HFFc6 (cell line): ENCODE measurements around the gene FGF14. TPM values are rescaled to one million over a fixed set of nuclear protein-coding genes. Genes with fewer than 3 reads are reported as not detected.

Experiments
- DNase-seq: peaks from one replicate; pipeline ENCODE4 v3.0.0-alpha.2; 2018
- H3K27ac Mint-ChIP-seq: 2 replicates; pipeline ENCODE4 v1.8.0; 2020; ENCODE audit warnings: mild to moderate bottlenecking, mixed read lengths
- H3K27me3 Mint-ChIP-seq: 2 replicates; pipeline ENCODE4 v1.8.0; 2021; ENCODE audit warnings: mild to moderate bottlenecking, moderate library complexity, mixed read lengths; ENCODE audit not compliant: insufficient read depth
- H3K36me3 Mint-ChIP-seq: 2 replicates; pipeline ENCODE4 v1.8.0; 2021; ENCODE audit warnings: low read depth, mixed read lengths
- H3K4me1 Mint-ChIP-seq: 2 replicates; pipeline ENCODE4 v1.8.0; 2020; ENCODE audit warnings: low read depth, mixed read lengths
- H3K4me3 Mint-ChIP-seq: 2 replicates; pipeline ENCODE4 v1.8.0; 2020; ENCODE audit warnings: mild to moderate bottlenecking, moderate library complexity, mixed read lengths
- H3K9me3 Mint-ChIP-seq: 2 replicates; pipeline ENCODE4 v1.8.0; 2020; ENCODE audit warnings: mild to moderate bottlenecking, mixed read lengths
- total RNA-seq, 6 experiments: library from RNA; stranded (reverse); fragmentation: NEBNext Ultra II Directional; extraction: Animal tissue kit (Norgen Biotek cat#: 25700); gene quantifications; 2 replicates in 1 of 6; 3 replicates in 5 of 6; pipeline ENCODE4 v1.2.3, GENCODE V29; 2021
- TF ChIP-seq, protein P1 (sequence below): fragments of 200-600 bp; sonication (generic); IDR thresholded peaks from 2 replicates; pipeline ENCODE4 v1.5.0; 2021; ENCODE audit warnings: antibody characterized with exemption, mild to moderate bottlenecking

FGF14 gene
- total RNA-seq, 6 experiments from 2014 or later, result 0.02 to 0.03 TPM; not detected in 4

DNA sequence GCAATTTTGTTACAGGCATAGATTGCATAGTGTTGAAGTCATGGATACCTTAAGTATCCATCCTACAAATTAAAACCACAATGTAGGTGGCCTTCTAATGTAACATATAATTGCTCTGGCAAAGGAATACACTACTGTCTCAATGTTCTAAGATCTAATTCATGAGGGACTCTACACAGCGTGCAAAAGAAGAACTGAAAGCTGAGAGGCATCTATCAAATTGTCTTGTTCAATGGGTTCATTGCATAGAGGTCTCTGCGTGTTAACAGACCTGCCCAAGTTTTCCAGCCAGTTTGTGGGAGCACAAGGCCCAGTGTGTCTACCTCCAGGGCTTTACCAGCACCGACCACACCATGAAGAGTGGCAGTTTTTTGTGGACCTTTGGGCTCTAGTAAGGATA, 498.0 kb downstream of the FGF14 start:
- no peak overlapping the region for H3K4me3 Mint-ChIP-seq
- TF ChIP-seq, protein P1, sequence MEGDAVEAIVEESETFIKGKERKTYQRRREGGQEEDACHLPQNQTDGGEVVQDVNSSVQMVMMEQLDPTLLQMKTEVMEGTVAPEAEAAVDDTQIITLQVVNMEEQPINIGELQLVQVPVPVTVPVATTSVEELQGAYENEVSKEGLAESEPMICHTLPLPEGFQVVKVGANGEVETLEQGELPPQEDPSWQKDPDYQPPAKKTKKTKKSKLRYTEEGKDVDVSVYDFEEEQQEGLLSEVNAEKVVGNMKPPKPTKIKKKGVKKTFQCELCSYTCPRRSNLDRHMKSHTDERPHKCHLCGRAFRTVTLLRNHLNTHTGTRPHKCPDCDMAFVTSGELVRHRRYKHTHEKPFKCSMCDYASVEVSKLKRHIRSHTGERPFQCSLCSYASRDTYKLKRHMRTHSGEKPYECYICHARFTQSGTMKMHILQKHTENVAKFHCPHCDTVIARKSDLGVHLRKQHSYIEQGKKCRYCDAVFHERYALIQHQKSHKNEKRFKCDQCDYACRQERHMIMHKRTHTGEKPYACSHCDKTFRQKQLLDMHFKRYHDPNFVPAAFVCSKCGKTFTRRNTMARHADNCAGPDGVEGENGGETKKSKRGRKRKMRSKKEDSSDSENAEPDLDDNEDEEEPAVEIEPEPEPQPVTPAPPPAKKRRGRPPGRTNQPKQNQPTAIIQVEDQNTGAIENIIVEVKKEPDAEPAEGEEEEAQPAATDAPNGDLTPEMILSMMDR, result no peak
- H3K9me3 Mint-ChIP-seq, result no peaks in the 10 kb centered on the region
- no peaks in the 10 kb centered on the region for H3K27me3 Mint-ChIP-seq
- no peaks in the 10 kb centered on the region for H3K36me3 Mint-ChIP-seq
- no peaks in the 10 kb centered on the region for H3K4me1 Mint-ChIP-seq
- no peak overlapping the region for H3K27ac Mint-ChIP-seq
- DNase-seq, result no peak

DNA sequence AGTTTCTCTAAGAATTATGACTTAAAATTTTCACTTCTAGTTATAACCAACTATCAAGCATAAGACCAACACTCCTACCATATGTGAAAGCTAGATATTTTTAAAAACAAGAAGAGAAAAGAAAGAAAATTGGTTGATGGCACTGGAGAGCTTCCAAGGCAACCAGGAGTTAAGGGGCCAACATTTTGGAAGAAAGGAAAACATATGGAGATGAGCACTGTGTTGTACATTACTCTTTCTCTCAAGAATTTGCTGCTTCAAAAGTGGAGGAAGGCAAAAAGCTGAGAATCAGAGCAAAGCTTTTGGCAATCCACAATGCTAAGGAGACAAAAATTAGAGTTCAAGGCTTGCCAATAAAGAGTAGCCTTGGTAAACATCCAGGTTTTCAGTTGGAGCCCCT, 503.2 kb downstream of the FGF14 start:
- Mint-ChIP-seq H3K27ac (no peak overlapping the region), H3K4me3 (no peak overlapping the region), H3K4me1 (no peaks in the 10 kb centered on the region), H3K9me3 (no peaks in the 10 kb centered on the region), H3K36me3 (no peaks in the 10 kb centered on the region), H3K27me3 (no peaks in the 10 kb centered on the region)
- TF ChIP-seq, protein P1, result no peak
- no peak for DNase-seq

DNA sequence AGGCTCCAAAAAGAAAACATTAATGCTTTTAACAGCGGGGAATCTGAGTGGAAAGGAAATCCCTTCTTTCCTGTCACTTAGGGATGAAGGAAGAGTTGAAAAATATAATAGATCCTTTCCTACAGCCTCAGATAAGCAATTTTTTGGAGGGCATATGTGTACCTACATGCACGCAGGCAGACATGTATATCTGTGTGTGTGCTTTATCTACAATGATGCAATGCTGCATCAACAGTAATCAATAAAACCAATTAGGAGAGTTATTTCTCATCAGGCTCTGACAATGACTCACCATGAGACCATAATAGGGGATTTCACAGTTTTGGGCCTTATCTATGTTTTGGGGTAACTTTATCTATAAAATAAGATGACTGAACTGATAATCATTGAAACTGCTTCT, 505.3 kb downstream of the FGF14 start:
- no peak for DNase-seq
- H3K27me3 Mint-ChIP-seq, result no peaks in the 10 kb centered on the region; the same call in 1 of the 2 replicates
- H3K4me1 Mint-ChIP-seq, result no peaks in the 10 kb centered on the region
- H3K36me3 Mint-ChIP-seq, result no peaks in the 10 kb centered on the region
- H3K9me3 Mint-ChIP-seq, result no peaks in the 10 kb centered on the region
- H3K27ac Mint-ChIP-seq, result no peak overlapping the region
- TF ChIP-seq, protein P1, result no peak
- no peak overlapping the region for H3K4me3 Mint-ChIP-seq

GRCh38 chr13:101893021-101893420, 508.8 kb downstream of the FGF14 start:
- Mint-ChIP-seq H3K27ac (no peak overlapping the region), H3K4me3 (no peak overlapping the region), H3K4me1 (no peaks in the 10 kb centered on the region), H3K36me3 (no peaks in the 10 kb centered on the region), H3K27me3 (peaks cover 6% of the 10 kb centered on the region), H3K9me3 (no peaks in the 10 kb centered on the region)
- TF ChIP-seq, protein P1, result no peak
- no peak for DNase-seq

DNA sequence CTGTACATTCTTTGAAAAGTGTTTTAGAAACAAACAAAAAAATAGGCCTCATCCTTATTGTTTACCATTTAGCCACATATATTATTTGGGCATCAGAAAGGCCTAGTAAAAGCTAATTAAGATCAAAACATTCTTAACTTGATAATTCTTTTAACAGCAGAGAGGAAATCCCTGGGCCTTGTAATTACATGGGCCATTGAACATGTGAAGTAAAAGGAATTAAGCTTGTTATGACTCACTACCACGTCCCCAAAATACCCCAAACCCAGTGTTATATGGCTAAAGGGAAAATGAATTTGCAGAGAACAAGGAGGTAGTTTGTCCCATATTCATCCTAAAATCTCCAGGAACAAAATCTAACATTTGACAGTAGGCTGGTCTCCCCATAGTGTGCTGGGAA, 509.6 kb downstream of the FGF14 start:
- Mint-ChIP-seq H3K27me3 (peaks cover 6% of the 10 kb centered on the region), H3K36me3 (no peaks in the 10 kb centered on the region), H3K9me3 (no peaks in the 10 kb centered on the region), H3K27ac (no peak overlapping the region), H3K4me3 (no peak overlapping the region), H3K4me1 (no peaks in the 10 kb centered on the region)
- no peak for DNase-seq
- TF ChIP-seq, protein P1, result no peak

GRCh38 chr13:101881593-101881992, 520.3 kb downstream of the FGF14 start:
- Mint-ChIP-seq H3K9me3 (no peaks in the 10 kb centered on the region), H3K4me3 (no peak overlapping the region), H3K36me3 (no peaks in the 10 kb centered on the region), H3K27ac (no peak overlapping the region), H3K4me1 (no peaks in the 10 kb centered on the region), H3K27me3 (peaks cover 6% of the 10 kb centered on the region)
- TF ChIP-seq, protein P1, result no peak
- no peak for DNase-seq
